HG02759 (cell line): ENCODE results near the gene STKLD1.
A peak's percentile ranks its signal among the peaks of the same experiment; 100 is the strongest.
"Not testable (repeated sequence)": the region's sequence is repeated elsewhere in the genome, so short reads cannot be mapped to it uniquely, and the experiment has no call there.

Experiments used
- ATAC-seq: cut with Tn5 transposase; IDR thresholded peaks from one replicate; pipeline ENCODE4 v1.9.1; 2021; ENCODE audit warnings: mild to moderate bottlenecking, moderate library complexity; ENCODE audit not compliant: unreplicated experiment

Gene STKLD1

DNA sequence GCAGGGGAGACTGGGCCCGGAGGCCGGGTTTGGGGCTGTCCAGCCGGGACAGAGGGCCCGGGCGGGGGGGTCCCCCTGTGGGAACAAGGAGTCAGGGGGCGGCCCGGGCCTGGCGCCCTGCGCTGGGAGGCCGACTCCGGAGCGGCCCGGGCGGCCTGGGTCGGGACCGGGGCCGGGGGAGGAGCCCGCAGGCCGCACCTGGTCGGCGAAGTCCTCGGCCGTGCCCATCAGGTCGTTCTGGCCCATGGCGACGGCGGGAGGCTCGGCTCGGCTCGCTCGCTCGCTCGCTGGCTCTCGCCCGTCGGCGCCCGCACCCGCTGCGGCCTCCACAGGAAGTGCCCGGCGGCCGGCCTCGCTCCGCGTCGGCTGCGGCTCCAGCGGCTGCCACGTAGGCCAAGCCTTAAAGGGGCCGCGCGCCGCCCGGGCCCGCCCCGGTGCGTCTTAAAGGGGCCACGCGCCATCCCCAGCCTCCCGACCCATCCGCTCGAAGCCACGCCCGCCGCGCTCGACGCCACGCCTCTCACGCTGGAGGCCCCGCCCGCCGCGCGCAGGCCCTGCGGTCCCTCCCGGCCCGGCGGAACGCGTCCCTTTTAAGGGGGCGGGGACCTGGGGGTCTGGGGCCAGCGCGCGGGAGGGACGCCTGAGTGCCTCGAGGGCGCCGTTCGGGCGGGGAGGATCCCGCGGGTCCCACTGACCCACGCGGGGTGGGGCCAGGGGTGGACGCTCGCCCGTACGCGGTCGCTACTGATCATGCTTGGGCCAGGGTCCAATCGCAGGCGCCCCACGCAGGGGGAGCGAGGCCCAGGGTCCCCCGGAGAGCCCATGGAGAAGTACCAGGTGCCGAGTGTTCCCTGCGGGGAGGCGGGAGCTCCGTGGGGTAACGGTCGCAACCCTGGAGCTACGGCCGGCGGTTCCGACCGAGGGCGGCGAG is at the start of gene STKLD1, which contains the start of gene SURF4:
TSS of gene STKLD1 (plus strand) at position 643 of the 931 bp plus-strand sequence. CDS start at position 751, 108 bp downstream.
TSS of gene SURF4 (minus strand) at position 337 of the 931 bp plus-strand sequence. CDS start at position 246, 91 bp downstream.
- ATAC-seq = peak; percentile 89

DNA sequence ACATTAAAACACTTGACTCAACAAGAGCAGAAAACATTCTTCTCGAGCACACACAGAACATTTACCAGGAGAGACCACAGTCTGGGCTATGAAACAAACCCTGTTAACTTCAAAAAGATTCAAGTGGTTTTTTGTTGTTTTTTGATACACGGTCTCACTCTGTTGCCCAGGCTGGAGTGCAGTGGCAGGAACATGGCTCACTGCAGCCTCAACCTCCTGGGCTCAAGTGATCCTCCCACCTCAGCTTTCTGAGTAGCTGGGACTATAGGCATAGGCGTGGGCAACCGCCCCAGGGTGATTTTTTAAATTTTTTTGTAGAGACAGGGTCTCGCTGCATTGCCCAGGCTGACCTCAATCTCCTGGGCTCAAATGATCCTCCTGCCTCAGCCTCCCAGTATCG is 49.1 kb upstream of the STKLD1 start:
- not testable (repeated sequence) for ATAC-seq

DNA sequence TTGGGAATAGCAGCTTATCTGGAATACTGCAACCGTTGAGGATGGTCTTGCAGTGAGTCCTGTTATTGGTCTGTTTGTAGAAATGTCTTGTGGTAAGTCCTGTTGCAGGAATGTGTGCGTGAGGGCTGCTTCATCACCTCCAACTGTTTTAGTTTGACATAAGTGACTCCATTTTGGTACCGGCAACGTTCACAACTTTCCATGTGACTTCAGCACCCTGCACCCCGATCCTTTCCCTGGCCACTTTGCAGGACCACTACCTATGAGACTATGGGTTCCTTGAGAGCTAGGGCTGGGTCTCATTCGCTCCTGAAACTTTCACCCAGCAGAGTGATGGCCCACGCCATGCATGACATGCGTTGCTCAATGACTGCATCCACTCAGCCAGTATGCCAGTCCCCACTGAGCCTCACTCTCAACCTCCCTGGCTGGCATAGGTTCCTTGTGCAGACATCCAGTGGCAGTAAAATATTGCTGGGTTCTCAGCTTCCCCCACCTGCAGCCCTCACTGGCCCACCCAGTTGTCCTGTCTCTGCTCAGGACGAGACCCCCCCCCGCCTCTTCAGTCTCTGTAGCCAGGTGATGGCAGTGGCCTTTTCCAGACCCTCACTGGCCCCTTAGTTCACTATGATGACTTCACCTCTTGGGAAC is 48.2 kb upstream of the STKLD1 start:
- no peak for ATAC-seq

DNA sequence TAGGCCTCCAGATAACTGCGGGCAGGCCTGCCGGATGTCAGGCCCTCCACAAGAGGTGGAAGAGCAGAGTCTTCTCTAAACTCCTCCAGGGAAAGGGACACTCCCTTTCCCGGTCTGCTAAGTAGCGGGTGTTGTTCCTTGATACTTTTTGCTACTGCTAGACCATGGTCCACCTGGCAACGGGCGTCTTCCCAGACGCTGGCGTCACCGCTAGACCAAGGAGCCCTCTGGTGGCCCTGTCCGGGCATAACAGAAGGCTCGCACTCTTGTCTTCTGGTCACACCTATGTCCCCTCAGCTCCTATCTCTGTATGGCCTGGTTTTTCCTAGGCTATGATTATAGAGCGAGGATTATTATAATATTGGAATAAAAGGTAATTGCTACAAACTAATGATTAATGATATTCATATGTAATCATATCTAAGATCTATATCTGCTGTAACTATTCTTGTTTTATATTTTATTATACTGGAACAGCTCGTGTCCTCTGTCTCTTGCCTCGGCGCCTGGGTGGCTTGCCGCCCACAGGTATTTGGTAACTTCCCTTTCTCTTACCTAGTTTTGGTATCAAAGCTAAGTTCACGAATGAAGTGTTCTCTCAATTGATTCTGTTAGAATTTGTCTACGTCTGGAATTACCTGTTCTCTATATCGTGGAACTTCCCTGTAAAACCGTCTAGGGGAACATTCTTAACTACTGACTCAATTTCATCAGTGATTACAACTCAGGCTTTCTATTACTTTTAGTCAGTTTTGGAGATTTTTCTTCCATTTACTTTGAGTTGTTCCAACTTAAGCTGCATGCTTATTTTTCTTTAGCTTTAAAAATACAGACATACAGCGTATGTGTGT is 46.6 kb upstream of the STKLD1 start:
- not testable (repeated sequence) for ATAC-seq

DNA sequence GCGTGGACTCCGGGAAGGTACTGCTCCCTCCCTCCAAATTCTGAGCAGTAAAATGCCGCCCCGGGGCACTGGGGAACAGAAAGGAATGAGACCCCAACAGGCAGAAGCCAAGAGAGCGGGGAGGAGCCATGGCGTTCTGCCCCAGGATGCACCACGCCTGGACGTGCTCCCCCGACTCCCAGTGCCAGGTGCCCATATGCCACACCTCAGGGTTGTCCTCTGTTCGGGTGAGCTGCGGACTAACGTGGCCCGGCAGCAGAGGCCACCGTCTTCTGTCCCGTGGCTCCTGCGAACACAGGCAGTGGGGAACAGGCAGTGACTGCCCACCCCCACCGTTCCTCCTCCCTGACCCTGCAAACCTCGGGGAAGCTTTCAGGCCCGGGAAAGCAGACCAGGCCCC is 44.9 kb upstream of the STKLD1 start:
- ATAC-seq = no peak

DNA sequence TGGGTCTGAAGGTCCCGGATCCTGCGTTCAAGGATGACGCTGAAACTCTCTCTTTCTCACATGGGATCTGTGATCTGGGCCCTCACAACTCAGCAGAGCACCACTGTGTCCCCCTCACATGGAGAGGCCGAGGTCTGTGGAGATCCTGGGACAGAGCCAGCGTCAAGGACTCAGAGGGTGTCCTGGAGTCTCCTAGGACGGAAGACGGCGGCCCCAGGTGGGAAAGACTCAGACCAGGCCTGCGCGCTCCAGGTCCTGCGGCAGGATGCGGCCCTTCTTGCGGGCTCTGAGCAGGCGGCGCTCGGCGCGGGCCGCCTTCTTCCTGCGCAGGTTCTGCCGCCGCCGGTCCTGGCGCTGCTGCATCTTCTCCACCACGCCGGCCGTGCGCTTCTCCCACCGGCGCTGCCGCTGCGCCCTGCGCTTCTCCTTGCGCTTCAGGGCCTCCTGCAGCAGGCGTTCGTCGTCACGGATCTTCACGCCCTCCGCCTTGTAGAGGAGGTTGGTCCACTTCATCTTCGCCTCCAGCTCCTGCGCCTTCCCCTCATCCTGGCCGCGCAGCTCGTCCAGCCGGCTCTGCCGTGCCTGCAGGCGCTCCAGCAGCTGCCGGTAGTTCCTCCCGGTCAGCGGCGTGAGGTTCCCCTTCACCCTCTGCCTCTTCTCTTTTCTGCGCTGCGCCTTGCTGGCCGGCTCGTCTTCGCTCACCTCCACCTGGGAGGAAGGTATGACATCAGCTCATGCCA is 44.4 kb upstream of the STKLD1 start:
- no peak for ATAC-seq

DNA sequence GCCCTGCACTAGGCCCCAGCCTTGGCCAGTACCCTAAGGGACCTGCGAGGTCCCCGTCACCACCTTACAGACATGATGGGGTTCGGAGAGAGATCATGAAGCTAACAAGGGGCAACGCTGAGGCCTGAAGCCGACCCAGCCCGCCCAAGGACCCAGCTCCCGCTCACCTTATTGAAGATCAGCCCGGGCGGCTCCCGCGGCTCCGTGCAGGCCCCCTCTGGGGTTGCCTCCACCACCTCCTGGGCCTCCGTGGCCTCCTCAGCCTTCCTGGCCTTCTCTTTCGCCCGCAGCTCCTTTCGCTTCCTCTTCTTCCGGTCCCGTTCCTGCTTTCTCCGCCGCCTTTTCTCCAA is 43.8 kb upstream of the STKLD1 start:
- no peak for ATAC-seq

DNA sequence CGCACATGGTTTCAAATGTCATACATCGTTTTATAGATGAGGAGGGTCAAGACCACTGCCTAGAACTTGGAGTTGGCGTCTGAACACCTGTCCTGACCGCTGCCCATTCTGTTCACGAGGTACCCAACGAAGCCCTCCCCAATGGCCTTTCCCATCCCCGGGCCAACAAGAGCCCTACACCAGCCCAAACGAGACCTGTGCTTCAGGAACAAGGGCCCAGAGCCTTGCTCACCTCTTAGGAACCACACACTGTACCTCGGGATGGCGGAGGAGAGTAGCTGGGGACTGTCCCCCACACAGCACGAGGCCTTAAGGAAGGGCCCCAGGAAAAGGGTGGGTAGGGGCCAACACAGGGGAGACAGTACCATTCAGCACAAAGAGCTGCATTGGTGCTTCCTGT is 43.2 kb upstream of the STKLD1 start:
- ATAC-seq = no peak

DNA sequence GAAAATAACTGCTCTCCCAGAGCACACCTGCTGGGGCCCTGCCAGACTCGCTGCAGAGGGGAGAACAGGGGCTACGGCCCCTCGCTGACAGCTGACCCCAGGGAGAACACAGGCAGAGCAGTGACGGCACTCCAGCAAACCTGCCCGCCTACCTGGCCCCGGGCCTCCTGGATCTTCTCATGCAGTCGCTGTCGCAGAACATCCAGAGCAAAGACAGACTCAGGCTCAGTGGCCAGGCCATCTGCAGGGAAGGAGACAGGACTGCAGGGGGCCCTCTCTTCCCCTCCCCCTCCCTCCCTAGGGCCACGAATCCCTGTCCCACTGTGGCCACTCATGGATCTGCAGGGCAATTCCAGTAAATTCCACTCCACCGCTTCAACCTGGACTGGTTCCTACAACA is 42.6 kb upstream of the STKLD1 start:
- no peak for ATAC-seq

DNA sequence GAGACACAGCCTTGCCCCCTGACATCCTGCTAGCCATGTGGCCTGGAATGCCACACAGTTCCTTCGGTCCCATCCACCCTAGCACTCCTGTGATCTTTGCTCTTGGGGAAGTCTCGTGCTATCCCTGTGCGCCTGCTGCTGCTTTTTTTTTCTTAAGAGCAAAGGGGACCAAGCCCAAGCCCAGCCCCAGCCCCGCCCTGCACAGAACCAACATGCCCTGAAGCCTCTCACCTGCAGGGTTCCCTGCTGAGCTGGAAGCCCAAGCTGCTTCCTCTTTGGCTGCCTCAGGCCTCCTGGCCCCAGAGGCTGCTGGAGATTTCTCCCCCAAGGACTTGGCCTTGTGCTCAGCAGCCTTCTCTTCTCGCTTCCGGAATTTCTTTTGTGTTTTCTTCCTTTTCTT is 42.0 kb upstream of the STKLD1 start:
- ATAC-seq = no peak

DNA sequence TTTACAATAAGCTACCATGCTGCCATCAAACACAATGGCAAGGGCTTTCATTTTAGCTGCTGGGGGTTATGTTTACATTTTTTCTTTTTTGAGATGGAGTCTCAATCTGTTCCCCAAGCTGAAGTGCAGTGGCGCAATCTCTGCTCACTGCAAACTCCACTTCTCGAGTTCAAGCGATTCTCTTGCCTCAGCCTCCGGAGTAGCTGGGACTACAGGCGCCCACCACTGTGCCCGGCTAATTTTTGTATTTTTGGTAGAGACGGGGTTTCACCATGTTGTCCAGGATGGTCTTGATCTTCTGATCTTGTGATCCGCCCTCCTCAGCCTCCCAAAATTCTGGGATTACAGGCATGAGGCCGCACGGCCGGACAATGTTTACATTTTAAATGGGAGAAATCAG is 41.3 kb upstream of the STKLD1 start:
- not testable (repeated sequence) for ATAC-seq

DNA sequence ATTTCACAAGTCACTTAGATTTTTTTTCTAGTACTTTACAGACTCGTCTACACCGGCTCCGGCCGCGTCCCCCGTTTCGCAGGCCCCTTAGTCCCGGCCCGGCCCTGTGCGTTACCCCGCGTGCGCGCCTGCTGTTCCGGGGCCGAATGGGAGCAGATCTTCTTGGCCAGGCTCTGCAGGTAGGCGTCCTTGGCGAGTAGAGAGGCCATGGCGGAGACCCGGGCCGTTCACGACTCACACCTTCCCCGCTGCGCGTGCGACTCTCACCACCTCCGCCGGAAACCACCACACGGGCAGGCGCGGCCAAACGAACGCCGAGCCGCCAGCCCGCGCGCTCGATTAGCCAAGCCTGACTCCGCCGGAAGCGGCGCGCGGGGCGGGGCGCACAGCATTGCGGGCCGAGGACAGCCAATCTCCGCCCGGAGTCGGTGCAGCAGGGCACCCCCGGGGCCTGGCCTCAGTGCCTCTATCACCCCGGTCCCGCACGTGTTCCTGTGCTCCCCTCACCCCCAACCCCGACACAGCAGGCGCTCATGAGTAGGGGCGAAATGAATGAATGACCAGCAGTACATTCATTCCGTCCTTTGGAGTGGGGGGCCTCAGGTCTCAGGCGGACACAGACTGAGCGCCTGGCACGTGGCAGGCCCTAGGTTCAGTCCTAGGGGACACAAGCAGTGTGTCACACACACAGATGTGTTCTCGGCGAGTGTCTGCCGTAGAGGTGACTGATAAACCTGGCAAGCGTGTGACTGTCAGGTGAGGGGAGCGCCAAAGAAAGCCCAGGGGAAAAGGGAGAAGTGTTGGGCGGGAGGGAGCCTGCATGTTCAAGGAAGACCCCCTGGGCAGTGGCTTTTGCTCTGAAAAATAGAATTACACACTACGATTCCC is 40.0 kb upstream of the STKLD1 start, which contains the start of gene SURF6:
TSS of gene SURF6 (minus strand) at position 265 of the 888 bp plus-strand sequence. CDS start at position 209, 56 bp downstream.
- ATAC-seq = peak; percentile 92

DNA sequence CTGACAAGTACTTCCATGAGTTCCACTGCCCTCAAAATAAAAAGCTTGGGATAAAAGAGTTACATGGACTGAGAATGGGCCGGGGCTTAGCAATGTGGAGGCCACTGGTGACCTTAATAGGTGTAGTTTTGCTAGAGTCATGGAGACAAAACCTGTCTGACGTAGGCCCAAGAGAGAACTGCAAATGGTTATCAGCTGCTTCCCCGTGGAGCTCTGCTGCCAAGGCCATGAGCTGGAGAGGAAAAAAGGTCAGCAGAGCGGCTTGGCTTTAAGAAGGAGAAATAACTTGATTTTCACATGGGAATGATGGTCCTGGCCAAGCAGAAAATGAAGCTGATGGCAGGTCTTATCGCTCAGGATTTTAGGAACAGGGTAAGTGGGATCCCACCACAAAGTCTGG is 36.5 kb upstream of the STKLD1 start:
- no peak for ATAC-seq

DNA sequence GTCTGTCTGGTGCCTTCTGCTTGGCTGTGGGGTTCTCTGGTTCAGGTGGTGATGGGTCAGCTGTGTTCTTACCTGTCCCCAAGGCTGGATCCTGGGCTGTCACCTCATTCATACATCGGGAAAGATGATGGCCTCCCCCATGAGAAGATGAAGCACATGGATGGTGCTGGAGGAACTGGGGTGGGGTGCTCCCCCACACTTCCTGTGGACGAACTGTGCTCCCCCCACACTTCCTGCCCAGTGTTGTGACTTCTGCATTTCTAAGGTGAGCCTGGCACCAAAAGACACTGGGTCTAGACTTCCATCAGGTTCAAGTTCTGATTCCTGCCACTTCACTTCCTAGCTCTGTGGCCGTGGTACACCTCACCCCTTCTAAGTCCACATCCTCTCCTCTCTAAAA is 35.9 kb upstream of the STKLD1 start:
- no peak for ATAC-seq

DNA sequence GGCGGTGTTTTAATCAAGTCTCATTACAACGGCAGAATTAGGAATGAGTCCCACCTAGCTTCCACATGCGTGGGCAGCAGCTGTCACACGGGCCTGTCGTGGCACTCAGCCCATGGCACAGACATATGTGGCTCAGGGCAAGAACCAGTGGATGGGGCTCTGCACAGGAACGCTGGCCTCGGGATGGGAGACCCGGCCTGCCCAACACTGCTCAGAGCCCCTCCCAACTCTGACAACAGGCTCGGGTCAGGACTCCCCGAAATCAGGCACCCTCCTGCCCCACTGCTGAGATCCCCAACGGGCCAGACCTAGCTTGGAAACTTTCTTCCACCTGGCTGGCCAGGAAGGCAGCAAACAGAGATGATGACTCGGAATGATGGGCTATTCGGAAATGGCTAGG is 35.2 kb upstream of the STKLD1 start:
- no peak for ATAC-seq

DNA sequence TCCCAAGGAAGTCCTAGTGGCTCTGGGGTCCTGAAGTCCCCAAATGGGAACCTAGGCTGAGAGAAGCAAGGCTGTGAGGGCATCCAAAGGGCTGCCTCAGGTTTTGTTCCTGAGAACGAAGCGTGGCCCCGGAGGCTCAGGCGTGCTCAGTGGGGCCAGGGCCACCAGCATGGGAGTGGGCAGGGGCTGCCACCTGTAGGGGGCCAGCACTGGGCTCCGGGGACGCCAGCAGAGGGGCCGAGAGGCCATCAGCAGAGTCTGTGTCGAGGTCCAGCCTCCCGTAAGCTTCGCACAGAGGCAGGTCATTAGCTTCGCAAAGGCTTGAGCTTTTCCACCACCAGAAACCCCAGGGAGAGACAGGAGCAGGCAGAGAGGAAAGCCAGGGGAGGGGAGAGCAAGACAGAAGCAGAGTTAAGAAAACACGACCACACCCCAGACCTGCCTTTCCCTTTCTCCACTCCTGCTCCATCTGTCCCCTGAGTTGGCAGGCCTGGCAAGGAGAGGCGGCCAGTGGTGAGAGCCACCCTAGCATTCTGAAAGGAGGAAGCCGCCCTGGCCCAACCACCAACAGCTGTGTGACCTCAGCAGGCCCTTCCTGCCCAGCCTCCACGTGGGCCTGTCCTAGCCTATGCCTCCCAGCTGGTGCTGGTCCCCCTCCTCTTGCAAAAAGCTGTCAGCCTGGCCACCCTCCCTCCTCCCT is 34.6 kb upstream of the STKLD1 start:
- ATAC-seq = no peak

DNA sequence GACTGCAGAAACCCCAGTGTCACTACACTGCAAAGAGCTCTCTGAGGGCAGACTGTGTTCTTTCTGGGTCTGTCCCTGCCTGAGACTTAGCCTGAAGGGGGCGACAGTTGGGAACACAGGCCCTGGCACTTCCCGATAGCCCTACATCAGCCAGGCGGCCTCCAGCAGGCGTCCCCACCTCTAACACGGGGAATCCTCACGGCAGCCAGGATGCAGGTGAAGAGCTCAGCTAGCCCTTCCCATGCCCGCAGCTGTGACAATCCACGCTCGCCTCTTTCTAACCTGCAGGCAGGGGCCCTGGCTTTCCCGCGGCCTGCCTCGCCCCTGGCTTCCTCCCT is 34.1 kb upstream of the STKLD1 start:
- no peak for ATAC-seq

DNA sequence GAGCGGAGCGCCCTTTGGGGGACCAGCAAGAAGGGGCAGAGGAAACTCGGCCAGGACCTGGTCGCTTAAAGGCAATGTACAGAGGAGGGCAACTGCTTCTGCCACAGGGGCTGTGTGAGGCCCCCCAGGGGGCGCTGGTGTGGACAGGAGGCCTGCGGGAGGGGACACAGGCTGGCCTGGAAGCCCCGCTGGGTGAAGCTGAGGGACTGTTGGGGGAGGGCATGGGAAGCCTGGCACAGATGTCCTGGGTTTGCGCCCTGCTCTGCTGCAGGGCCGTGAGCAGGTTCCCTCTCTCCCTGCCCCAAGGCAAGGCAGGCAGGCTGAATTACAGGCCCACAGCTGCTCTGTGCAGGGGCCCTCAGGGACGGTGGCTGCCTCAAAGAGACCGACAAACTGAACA is 33.6 kb upstream of the STKLD1 start:
- no peak for ATAC-seq

DNA sequence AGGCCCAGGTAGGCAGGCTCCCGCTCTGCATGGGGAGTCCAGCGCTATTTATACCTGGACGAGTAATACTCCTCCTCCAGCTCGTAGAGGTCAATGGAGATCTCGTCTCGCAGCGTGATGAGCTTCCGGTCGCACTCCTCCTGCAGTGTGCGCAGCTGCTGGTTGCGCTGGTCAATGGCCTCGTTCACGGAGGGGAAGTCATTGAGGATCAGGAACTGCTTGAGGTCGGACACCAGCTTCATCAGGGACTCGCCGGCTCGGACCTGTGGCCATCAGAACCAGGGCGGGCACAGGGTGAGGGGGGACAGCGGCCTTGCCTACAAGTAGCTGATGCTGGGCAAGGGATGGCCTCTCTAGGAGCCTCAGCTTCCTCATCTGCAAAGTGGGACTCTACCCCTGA is 32.1 kb upstream of the STKLD1 start:
- ATAC-seq = no peak
